Frontal cortex (tissue), 4 donors: ENCODE data around the gene TMEM272. TPM values are rescaled to one million over a fixed set of nuclear protein-coding genes. Genes with fewer than 3 reads are reported as not detected.

Experiments used
- DNase-seq, 2 donors: peaks; one replicate each; pipeline ENCODE4 v3.0.0; 2012; ENCODE audit warnings: low spot score in 2 of 2
- FAIRE-seq: peaks from 2 replicates; lab custom pipeline; 2012; peaks lifted over from hg19 to GRCh38; lab: Jason Lieb, UNC
- total RNA-seq: library from RNA; depleted of rRNA; stranded (reverse); fragments of >200 nt; gene quantifications from one replicate; pipeline ENCODE4 v1.2.3, GENCODE V29; 2014
- donor health status: control.
- donor health status: control.
- donor health status: control.

TMEM272 gene, protein sequence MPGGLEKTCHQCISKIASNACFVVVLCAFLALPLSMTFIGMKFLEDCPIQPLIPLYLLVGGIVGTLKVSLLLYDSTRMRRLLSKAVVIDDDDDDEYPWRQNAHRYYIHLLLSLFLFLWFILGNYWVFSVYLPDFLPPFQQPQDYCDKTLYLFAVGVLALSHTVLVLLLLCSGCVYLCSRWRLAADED
- 1.6 TPM for total RNA-seq

DNA sequence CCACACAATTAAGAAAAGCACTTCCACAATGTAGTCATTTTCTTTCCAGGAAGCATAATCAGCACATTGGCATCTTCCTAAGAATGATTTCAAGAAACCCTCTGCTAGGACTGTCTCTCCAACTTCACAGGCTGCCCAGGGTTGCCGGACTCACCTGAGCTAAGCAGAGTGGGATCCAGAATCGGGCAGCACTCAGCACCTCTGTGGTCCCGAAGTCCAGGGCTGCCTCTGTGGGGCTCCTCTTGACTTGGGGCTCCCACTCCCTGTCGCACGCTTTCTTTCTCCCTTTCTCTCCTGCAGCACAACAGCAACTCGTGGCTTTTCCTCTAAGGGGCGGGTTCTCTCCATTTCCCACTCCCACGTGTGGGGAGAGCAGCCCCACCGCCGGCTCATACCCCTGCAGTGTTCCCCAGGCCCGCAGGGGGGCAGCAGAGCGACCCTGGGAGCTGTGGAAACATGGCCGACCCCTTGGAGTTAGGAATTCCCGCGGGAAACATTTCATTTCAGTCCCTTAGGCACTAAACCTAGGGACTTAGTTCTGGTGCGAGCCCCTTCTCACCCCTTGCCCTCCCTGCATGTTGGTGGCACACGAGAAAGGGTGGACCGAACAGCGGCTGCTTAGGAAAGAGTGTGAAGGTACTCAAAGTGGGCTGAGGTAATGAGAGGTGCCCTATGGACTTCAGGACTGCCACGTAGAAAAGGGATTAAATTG is at the start of gene TMEM272:
TSS of gene TMEM272 (minus strand) at position 316 of the 712 bp plus-strand sequence. CDS start 6,647 bp downstream, outside the sequence.
- peak; percentile 23 to 76 for DNase-seq
- FAIRE-seq = no peak

DNA sequence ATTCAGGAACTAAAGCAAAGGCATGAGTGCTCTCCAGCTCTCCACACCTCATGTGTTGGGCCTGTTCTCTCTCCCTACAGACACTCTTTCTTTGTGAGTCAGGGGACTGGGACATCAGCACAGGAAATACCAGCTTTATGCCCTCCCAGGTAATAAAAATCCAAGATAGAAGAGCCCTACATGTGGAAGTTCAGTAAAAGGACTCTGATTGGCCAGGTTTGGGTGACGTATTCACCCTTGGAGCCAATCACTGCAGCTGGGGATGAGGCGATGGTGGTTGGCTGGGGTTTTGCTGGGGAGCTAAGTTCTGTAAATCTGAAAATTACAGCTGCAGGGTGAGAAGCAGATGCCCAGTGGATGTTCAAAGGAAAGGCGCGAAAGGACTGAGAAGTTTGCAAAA is 49.3 kb upstream of the TMEM272 start:
- FAIRE-seq (no peak), DNase-seq (no peak)

DNA sequence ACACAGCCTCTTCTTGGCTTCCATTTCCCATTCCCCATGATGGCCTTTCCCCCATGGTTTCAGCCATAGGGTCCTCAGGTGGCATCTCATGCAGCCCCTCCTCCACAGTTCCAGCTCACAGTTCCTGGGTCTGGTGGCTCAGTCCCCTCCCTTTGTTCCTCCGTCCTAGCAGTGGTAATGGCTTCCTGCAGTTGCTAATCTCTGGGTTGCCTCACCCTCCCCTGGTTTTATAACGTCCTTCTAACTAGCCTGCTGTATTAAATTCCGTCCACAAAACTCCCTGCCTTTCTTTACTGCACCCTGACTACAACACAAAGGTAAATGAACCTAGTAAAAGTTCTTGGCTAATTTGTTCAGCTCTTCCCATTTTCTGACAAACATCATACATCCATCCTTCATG is 47.7 kb upstream of the TMEM272 start:
- DNase-seq = no peak

DNA sequence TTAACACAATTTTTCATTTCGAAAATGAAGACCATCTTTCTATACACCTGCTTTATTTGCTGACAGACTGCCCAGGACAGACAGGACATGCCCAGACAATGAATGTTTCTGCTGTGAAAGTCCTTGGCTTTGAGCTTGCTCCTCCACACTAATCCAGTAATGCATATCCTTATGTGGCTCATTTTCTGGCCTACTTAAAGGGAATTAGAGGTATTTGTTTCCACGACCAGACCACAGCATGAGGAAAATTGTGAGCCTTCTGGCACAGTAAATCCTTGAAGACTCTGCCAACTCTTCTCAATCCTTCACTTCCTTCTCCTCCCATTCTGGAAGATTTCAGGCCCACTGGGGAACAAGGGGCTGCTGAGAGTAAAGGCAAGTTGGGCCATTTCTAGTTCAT is 42.5 kb upstream of the TMEM272 start:
- DNase-seq (no peak), FAIRE-seq (no peak)

More for the DNA sequence above, 47.7 kb upstream of the TMEM272 start:
- FAIRE-seq = no peak

DNA sequence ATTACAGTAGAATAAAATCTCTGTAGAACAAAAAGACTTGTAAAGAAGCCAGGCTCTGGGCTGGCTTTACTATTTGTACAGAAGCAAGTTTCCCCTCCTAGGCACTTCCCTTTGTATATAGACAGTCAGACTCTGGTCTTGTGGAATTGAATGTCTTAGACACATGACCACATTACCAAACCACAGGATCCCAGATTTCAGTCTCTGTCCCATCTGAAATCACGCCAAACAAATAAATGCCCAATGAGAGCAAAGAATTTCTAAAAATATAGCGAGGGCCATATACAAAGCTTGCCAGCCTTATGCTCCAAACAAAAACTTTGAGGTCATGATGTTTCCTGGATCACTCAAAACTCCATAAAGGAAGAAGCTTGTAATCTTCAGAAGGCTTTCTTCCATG is 40.7 kb upstream of the TMEM272 start:
- FAIRE-seq (no peak), DNase-seq (no peak)

DNA sequence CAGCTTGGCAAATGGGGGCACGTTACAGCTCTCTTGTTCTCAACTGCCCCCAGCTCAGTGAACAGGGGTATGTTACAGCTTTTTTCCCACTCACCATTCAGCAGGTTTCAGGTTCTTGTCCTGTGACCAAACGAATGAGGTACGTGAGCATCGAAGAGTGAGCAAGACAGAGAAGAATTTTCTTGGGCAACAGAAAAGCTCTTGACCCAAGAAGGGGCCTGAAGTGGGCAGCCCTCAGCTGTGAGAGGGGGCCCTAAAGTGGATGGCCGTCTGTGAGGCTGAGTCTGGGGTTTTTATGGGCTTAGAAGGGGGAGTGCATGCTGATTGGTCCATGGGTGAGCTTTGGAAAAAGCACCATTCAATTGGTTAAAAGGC is 38.2 kb upstream of the TMEM272 start:
- FAIRE-seq (no peak), DNase-seq (no peak)

DNA sequence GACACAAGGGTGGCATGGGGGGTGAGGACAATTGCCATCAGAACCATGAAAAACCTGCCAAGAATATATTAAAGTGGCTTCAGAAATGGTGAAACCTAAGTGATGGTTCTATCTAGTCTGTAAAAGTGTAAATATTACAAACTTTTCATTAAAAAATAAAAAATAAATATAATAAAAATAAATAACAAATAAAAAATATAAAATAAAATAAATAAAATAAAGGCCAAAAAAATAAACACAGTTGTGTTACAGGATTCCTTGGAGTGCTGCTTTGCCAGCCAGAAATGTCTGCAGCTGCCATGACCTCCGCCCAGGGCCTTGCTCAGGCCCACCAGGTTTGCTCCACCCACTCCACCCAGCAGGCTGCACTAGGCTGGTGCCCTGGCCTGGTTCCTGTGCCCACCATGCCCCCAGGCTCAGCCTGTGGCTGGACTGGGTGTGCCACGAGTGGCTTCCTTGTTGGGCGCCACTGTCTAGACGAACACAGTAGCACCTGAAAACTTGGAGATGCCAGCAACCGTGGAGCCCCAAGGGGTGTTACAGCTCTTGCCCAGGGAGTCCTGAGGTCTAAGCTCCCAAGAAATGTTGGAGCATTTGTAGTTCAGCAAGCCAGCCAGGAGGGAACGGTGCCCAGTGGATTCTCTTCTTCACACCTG is 37.7 kb upstream of the TMEM272 start:
- no peak for DNase-seq
- FAIRE-seq = no peak

DNA sequence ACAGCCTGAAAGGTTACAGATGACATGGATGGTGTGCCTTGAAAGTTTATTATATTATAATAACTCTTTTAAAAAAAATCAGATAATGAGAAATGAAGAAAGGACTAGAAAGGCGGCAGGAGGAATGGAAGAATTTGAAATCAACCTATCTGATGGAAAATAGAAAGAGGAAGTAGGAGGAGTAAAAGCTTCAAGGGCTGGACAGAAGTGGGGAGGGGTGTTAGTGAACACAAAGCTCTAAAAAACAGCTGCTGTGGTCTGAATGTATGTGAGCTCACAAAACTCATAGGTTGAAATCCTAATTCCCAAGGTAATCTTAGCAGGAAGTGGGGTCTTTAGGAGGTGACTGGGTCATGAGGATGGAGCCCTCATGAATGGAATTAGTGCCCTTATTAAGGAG is 36.3 kb upstream of the TMEM272 start:
- no peak for FAIRE-seq
- no peak for DNase-seq

DNA sequence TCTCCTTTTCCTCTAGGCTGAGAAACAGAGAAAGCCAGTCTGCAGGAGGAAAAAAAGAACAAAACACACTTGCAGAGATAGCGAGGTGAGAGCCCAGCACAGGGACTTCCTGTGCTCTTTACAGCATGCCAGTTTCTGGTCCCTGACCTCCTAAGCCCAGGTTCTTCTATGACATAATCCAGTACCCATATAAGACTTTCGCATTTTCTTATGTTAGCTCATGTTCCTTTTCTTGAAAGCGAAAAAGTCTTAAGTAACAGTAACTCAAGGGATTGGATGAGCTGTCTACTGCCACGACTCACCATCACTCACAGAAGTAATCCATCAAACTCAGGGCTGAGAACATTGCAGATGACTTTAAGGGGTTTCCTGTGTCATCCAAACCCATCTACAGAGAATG is 34.2 kb upstream of the TMEM272 start:
- no peak for DNase-seq
- no peak for FAIRE-seq

DNA sequence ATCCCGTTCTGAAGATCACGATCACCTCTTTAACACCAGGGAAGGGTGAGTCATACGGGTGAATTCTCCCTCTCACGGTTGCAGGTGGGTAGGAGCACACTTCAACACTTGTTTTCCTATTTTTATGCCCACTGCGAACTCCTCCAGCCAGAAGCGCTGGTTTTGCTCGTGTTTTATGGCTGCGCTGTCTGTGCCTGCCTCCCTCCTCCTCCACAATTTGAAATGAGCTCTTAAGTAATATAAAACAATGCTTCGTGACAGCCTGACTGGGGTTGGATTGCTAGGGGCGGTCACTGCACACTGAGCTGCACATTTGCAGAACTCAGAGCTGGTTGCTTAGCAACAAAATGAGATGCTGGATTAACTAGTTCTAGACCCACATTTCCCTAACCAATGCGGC is 29.7 kb upstream of the TMEM272 start:
- FAIRE-seq (no peak), DNase-seq (peak in 1 of 2 donors; percentile 25)

DNA sequence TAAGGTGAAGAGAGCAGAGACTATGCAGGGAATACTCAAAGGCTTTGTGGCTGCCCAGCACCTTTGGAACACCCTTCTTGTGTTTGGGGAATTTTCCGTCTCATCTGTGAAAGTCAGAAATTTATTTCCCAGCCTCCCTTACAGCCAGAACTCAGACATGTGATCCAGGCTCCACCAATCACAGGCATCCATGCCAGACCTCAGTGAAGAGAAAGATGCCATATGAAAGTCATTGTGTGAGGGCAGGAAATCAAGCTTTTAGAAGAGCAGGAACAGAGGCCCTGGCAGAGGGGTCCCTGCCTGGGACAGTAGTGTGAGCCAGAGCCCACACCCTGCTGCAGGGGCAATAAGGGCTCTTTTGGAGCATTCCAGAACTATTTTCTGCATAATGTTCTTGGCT is 28.9 kb upstream of the TMEM272 start:
- no peak for DNase-seq
- FAIRE-seq = no peak

DNA sequence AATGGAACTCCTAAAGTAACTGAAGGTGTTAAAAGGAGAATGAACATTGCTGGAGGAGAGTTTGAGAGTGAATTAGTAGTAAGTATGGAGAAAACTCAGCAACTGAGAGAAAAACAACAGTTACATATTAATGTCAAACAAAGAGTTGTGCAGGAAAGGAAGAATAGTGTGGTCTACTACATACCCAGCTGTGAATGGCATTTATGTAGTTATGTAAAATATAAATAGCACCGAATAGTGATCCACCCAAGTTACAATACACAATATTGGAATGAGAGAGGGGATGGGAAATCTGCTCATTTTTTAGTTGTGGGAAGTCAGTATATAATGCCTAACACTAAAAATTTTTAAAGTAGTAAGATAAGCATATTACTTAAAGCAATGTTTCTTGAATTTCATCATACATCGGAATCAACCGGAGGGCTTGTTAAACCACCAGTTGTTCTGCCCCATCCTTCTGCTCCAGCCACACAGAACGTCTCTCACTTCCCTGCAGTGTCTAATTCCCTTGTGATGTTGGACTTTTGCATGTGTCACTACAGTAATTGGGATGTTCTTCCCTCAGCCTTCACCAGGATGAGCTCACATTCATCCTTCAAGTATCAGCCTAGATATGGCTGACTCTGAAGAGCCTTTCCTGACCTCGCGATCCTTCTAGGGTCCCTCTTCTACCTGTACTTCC is 28.3 kb upstream of the TMEM272 start:
- DNase-seq (no peak), FAIRE-seq (no peak)

DNA sequence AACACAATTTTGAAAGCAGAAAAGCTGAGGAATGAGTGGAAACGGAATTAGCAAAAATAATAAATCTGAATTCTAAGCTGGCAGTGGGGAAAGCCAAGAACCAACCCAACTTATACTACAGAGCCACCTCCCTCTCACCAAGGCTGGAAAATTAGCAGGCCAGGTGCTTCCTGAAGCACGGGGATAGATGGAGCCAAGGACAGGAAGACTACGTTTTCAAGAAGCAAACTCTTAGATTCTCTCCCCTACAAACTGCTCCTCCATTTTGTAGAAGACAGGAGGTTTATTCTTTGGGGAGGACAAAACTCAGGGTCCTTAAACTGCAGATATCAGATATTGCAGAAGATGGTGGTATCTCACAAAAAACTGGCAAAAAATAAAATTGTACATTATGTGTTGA is 25.6 kb upstream of the TMEM272 start:
- no peak for FAIRE-seq
- DNase-seq = no peak

DNA sequence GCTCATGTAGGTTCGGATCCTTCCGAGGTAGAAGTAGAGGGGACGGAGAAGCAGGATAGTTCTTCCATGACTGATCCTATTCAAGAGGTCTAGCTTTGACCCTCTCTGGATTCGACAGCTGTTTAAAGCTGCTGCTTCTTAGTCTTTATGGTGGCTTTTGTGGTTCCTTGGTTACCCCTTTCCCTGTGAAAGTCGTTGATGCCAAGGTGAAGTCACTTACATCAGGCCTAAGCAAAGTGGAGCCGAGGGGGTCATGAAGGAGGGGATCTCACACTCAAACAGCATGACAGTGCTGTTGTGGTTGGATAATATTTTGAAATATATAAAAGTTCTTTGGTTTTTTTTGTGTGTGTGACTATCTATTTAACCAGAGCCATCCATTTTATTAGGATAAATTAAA is 24.9 kb upstream of the TMEM272 start:
- FAIRE-seq (no peak), DNase-seq (no peak)

DNA sequence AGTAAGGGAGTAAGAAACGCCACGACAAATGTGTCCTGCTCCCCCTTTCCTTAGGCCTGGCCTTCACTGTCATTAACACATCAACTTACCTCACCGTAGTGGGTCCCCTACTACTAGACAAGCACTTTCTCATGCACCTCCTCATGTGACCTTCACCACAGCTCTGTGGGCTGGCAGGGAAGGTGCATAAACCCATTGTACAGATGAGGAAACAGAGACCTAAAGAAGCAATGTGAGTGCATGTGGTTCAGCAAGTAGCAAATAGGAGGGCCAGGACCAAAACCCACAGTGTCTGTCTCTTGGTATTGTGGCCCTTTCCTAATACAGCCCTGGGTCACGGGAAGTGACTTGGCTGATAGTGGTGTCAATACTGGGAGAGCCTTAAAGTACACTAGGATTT is 22.1 kb upstream of the TMEM272 start:
- no peak for FAIRE-seq
- DNase-seq = no peak

DNA sequence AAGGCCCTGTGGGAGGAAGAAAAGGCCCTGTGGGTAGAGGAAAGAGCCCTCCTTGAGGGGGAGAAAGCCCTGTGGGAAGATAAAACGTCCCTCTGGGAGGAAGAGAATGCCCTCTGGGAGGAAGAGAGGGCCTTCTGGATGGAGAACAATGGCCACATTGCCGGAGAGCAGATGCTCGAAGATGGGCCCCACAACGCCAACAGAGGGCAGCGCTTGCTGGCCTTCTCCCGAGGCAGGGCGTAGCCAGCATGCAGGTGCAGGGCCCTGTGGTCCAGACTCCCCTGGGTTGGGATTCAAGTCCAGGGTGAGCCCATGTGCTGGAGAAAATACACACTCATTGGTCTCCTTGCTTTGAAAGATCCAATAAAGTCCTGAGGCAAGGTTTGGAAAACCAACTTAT is 20.9 kb upstream of the TMEM272 start:
- DNase-seq (no peak), FAIRE-seq (no peak)

DNA sequence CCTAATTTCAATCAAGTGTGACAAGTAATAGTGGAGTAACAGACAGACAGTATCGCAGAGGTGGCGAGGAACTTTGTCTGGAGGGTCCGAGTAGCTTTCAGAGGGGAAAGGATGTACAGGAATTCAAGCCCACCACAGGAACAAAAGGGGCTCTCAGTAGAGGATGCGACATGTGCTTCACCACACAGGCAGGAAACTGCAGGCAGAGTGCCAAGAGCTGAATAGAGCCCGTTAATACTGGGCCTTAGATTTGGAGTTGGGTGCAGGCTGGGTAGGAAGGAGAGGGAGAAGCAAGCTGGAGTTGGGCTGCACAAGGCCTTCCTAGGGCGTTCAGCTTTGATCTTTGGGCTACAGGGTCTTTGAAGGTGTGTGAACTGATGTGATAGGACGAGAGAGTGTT is 18.0 kb upstream of the TMEM272 start:
- FAIRE-seq = no peak
- DNase-seq = no peak

DNA sequence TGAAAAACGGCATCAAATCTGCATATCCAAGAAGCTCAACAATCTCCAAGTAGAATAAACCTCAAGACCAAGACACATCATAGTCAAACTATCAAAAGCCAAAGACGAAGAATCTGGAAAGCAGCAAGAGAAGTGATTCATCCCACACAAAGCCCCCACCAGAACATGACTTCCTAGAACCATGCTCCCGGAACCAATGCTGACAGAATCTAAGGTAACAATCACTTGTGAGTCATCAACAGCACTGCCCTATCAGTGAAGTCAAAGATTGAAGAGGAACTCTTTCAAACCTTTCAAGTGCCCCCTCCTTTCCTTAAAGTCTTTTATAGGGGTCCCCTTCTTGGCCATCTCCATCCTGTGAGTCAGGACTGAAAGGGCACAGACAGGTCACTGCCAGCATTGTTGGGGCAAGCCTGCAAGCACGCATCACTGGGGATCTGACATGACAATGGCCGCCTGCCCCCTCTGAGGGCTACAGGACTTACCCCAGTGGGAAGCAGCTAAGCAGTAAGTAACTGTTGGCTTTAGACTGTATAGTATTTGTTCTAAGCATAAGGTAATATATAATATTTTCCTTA is 16.8 kb upstream of the TMEM272 start, which contains the start of gene CCDC70:
TSS of gene CCDC70 (plus strand) at position 247 of the 578 bp plus-strand sequence. CDS start 3,443 bp downstream, outside the sequence.
- DNase-seq (no peak), FAIRE-seq (no peak)

DNA sequence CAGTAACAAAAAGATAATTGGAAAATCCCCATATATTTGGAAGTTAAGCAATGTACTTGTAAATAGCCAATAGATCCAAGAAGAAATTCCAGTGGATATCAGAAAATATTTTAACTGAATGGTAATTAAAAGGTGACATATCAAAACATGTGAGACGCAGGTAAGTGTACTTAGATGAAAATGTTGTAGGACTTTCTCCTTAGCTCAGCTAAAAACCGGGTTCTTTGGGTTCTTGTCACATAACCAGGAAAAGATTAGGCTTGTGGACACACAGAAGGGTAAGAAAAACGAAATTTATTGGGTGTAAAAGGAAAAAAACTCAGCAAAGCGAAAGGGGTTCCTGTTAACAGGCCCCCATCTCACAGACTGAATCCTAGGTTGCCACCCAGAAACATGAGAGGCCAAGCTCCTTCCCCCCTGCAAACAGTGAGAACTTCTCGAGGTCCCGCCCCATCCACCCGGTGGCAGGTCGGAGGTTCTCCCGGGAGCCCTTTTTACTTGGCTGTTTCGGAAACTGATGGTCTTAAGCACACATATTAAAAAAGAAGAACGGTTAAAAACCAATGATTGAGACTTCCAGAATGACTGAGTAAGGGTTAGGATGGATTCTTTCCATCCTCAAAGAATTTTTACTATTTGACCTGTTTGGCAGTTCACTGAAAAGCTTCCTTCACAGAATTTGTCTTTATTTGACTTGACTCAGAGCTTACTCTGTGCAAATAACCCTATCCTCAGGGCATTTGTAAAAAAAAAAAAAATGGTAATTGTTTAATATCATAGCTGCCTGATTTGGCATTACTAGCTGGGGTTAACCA is 13.7 kb upstream of the TMEM272 start:
- FAIRE-seq (no peak), DNase-seq (no peak)

DNA sequence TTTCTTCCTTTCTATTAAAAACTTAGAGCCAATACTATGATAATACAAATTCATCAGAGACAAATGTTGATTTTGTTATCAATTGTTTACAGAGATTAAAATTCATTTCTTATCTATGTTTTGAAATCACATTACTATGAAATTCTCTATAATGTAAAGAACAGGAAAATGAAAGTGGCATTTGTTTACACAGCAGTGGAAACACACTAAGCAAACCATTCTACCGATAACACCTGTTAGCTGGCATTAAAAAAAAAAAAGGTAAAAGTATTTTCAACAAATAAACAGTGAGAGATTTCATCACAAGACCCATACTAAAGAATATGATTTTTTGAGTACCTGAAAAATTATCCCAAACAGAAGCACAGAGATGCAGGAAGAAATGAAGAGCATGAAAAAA is 12.0 kb upstream of the TMEM272 start:
- DNase-seq (no peak), FAIRE-seq (no peak)
